ENCODE measurements around the gene PIH1D2.

The PIH1D2 gene

GRCh38 chr11:112023104-112023503 lies 50.7 kb downstream of the PIH1D2 start:
- H3K4me1 ChIP-seq (ENCODE audit: control insufficient read depth, insufficient read depth, low read length): peaks cover 10% of the 10 kb centered on the region

GRCh38 chr11:112019066-112019465 lies 54.8 kb downstream of the PIH1D2 start:
- Histone ChIP-seq H3K4me1 (ENCODE audit: control insufficient read depth, insufficient read depth, low read length) (no peaks in the 10 kb centered on the region), H3K27ac (ENCODE audit: low read depth, low read length) (no peak overlapping the region), H3K9ac (ENCODE audit: low read length) (no peak overlapping the region), H3K4me3 (ENCODE audit: low read length) (no peak overlapping the region), H3K27me3 (ENCODE audit: control insufficient read depth, insufficient read depth, low read length) (no peaks in the 10 kb centered on the region), H3K36me3 (ENCODE audit: control insufficient read depth, insufficient read depth, low read length) (peaks cover 14% of the 10 kb centered on the region)

More at GRCh38 chr11:112023104-112023503, 50.7 kb downstream of the PIH1D2 start:
- peaks cover 10% of the 10 kb centered on the region for H3K36me3 ChIP-seq (ENCODE audit: control insufficient read depth, insufficient read depth, low read length)
- no peak overlapping the region for H3K4me3 ChIP-seq (ENCODE audit: low read length)
- H3K9ac ChIP-seq (ENCODE audit: low read length): no peak overlapping the region
- no peaks in the 10 kb centered on the region for H3K27me3 ChIP-seq (ENCODE audit: control insufficient read depth, insufficient read depth, low read length)
- no peak overlapping the region for H3K27ac ChIP-seq (ENCODE audit: low read depth, low read length)
